GM18511 (cell line): ENCODE measurements around the gene TTLL8.
A peak's percentile ranks its signal among the peaks of the same experiment; 100 is the strongest.

Source experiments
- ATAC-seq: cut with Tn5 transposase; IDR thresholded peaks from one replicate; pipeline ENCODE4 v1.9.1; 2021; ENCODE audit warnings: mild to moderate bottlenecking, moderate library complexity; ENCODE audit not compliant: unreplicated experiment

TTLL8 gene

GRCh38 chr22:50045211-50046018, 12.7 kb downstream of the TTLL8 start:
- ATAC-seq: no peak

- ATAC-seq: no peak
These were observed 13.5 kb downstream of the TTLL8 start for GRCh38 chr22:50044485-50045118.

- ATAC-seq: no peak
These were observed 16.6 kb downstream of the TTLL8 start for GRCh38 chr22:50041361-50042065.

GRCh38 chr22:50040717-50041116, 17.4 kb downstream of the TTLL8 start:
- ATAC-seq: no peak

- no peak for ATAC-seq
These were observed 18.2 kb downstream of the TTLL8 start for GRCh38 chr22:50039669-50040443.

- no peak for ATAC-seq
These were observed 21.9 kb downstream of the TTLL8 start for GRCh38 chr22:50035976-50036724.

GRCh38 chr22:50035131-50035881, 22.8 kb downstream of the TTLL8 start:
- ATAC-seq: no peak

GRCh38 chr22:50034126-50035081, 23.7 kb downstream of the TTLL8 start:
- no peak for ATAC-seq

- ATAC-seq: no peak
These were observed 25.0 kb downstream of the TTLL8 start for GRCh38 chr22:50032941-50033601.

GRCh38 chr22:50032109-50032871, 25.8 kb downstream of the TTLL8 start:
- ATAC-seq: no peak

- ATAC-seq: no peak
These were observed 26.7 kb downstream of the TTLL8 start for GRCh38 chr22:50031189-50032091.

GRCh38 chr22:50030297-50031188, 27.6 kb downstream of the TTLL8 start:
- ATAC-seq: peak; percentile 68

GRCh38 chr22:50027639-50028537, 30.2 kb downstream of the TTLL8 start:
- no peak for ATAC-seq

GRCh38 chr22:50025993-50026392, 32.1 kb downstream of the TTLL8 start:
- ATAC-seq: no peak
